Prostate gland (tissue), 2 donors: ENCODE results near the gene PDPK1. TPM values are rescaled to one million over a fixed set of nuclear protein-coding genes. Genes with fewer than 3 reads are reported as not detected.
A peak's percentile ranks its signal among the peaks of the same experiment; 100 is the strongest.
"Not testable (repeated sequence)": the region's sequence is repeated elsewhere in the genome, so short reads cannot be mapped to it uniquely, and the experiment has no call there.

ENCODE experiments used
- DNase-seq: peaks from one replicate; pipeline ENCODE4 v3.0.0-alpha.2; 2019; ENCODE audit warnings: low spot score
- H3K27ac ChIP-seq, 2 donors: fragments of 200-600 bp; sonication (generic); 2 replicates each; pipeline ENCODE4 v1.5.1; 2017 to 2019
- H3K27me3 ChIP-seq: fragments of 200-600 bp; sonication (generic); replicated peaks from 2 replicates; pipeline ENCODE4 v1.5.1; 2019; ENCODE audit not compliant: insufficient read depth
- H3K36me3 ChIP-seq, 2 donors: fragments of 200-600 bp; sonication (generic); 1 replicate in 1 of 2; 2 replicates in 1 of 2; pipeline versions ENCODE4 v1.5.1 to v1.8.1; 2017 to 2019
- H3K4me1 ChIP-seq: fragments of 200-600 bp; sonication (generic); replicated peaks from 2 replicates; pipeline ENCODE4 v1.5.1; 2019
- H3K4me3 ChIP-seq, 2 donors: fragments of 200-600 bp; sonication (generic); 2 replicates each; pipeline ENCODE4 v1.5.1; 2017 to 2019
- H3K9me3 ChIP-seq: fragments of 200-600 bp; sonication (generic); 2 replicates; pipeline ENCODE4 v1.5.1; 2017
- CTCF ChIP-seq, 4 experiments: fragments of 200-600 bp in 2 of 4; fragments of 450-650 bp in 2 of 4; sonication (generic) in 2 of 4; IDR thresholded peaks; 1 replicate in 3 of 4; 2 replicates in 1 of 4; pipeline ENCODE4 v1.5.1; 2016 to 2019; ENCODE audit warnings: antibody characterized with exemption in 4 of 4, mild to moderate bottlenecking in 2 of 4, moderate library complexity in 2 of 4
- POLR2A ChIP-seq: fragments of 450-650 bp; IDR thresholded peaks from one replicate; pipeline ENCODE4 v1.6.1; 2016; ENCODE audit warnings: antibody characterized with exemption, mild to moderate bottlenecking
- POLR2AphosphoS5 ChIP-seq: sonication (generic); formaldehyde crosslinking; IDR thresholded peaks from one replicate; pipeline ENCODE4 v1.6.1; 2017; ENCODE audit warnings: antibody characterized with exemption
- WGBS: methylation state at CpG from one replicate; pipeline ENCODE4 v1.1.5; 2018; 5-methylcytosine and 5-hydroxymethylcytosine counted together
- intact Hi-C: fragments of 100-400 bp; cut with DNase I; formaldehyde crosslinking; loops from one replicate; pipeline ENCODE4 v1.14.2; 2022
- total RNA-seq, 2 donors: library from RNA; depleted of rRNA; stranded (reverse); fragments of >200 nt; gene quantifications; one replicate each; pipeline ENCODE4 v1.1.0, GENCODE V29; 2016

Gene PDPK1
- total RNA-seq, 2 donors from 2014 or later: 33.1 to 73.2 TPM

GRCh38 chr16:2611499-2611862 lies 73.7 kb downstream of the PDPK1 start:
- no peaks in the 10 kb centered on the region for H3K27me3 ChIP-seq
- intact Hi-C loops: no loop called here
- no peak overlapping the region for H3K27ac ChIP-seq
- no peaks in the 10 kb centered on the region for H3K4me1 ChIP-seq
- no peaks in the 10 kb centered on the region for H3K36me3 ChIP-seq
- WGBS: 91% methylated on average over 10 of the region's 12 CpGs
- no peak for TF ChIP-seq POLR2A
- no peak for TF ChIP-seq CTCF (IDR thresholded peaks at IDR 0.05)
- no peak for TF ChIP-seq POLR2AphosphoS5
- no peak overlapping the region for H3K4me3 ChIP-seq
- H3K9me3 ChIP-seq: no peaks in the 10 kb centered on the region
- no peak for DNase-seq

GRCh38 chr16:2611877-2612276 lies 74.1 kb downstream of the PDPK1 start:
- H3K36me3 ChIP-seq, H3K4me1 ChIP-seq, DNase-seq, H3K27ac ChIP-seq, H3K4me3 ChIP-seq, intact Hi-C loops, H3K9me3 ChIP-seq, H3K27me3 ChIP-seq: not testable (repeated sequence)
- no CpG with 5 or more reads among the region's 17 CpGs for WGBS

GRCh38 chr16:2613251-2613650 lies 75.4 kb downstream of the PDPK1 start:
- DNase-seq, H3K27me3 ChIP-seq, H3K36me3 ChIP-seq, intact Hi-C loops, H3K27ac ChIP-seq, H3K4me1 ChIP-seq, H3K4me3 ChIP-seq, H3K9me3 ChIP-seq: not testable (repeated sequence)
- 95% methylated on average over 10 of the region's 19 CpGs for WGBS

GRCh38 chr16:2614761-2615191 lies 77.0 kb downstream of the PDPK1 start:
- TF ChIP-seq POLR2AphosphoS5 (no peak), POLR2A (no peak), CTCF (IDR thresholded peaks at IDR 0.05) (no peak)
- H3K27me3 ChIP-seq: no peaks in the 10 kb centered on the region
- H3K4me3 ChIP-seq: no peak overlapping the region
- intact Hi-C loops: no loop called here
- H3K27ac ChIP-seq: no peak overlapping the region
- no peaks in the 10 kb centered on the region for H3K4me1 ChIP-seq
- no peaks in the 10 kb centered on the region for H3K9me3 ChIP-seq
- 91% methylated on average over 11 of the region's 15 CpGs for WGBS
- no peaks in the 10 kb centered on the region for H3K36me3 ChIP-seq
- peak; percentile 3 for DNase-seq

- DNase-seq, H3K36me3 ChIP-seq, intact Hi-C loops, H3K27ac ChIP-seq, H3K4me3 ChIP-seq, H3K9me3 ChIP-seq, H3K27me3 ChIP-seq, H3K4me1 ChIP-seq: not testable (repeated sequence)
- no CpG with 5 or more reads among the region's 20 CpGs for WGBS
Measured at GRCh38 chr16:2618964-2619363, 81.1 kb downstream of the PDPK1 start.

- intact Hi-C loops, H3K9me3 ChIP-seq, H3K27me3 ChIP-seq, H3K4me3 ChIP-seq, H3K4me1 ChIP-seq, H3K36me3 ChIP-seq, H3K27ac ChIP-seq: not testable (repeated sequence)
- peak; percentile 2 for DNase-seq
- 43% methylated on average over 5 of the region's 12 CpGs for WGBS
Measured at GRCh38 chr16:2619628-2620027, 81.8 kb downstream of the PDPK1 start.

GRCh38 chr16:2620870-2621269 lies 83.0 kb downstream of the PDPK1 start:
- H3K27ac ChIP-seq, H3K4me3 ChIP-seq, DNase-seq, H3K4me1 ChIP-seq, intact Hi-C loops, H3K27me3 ChIP-seq, H3K36me3 ChIP-seq, H3K9me3 ChIP-seq: not testable (repeated sequence)
- no CpG with 5 or more reads among the region's 15 CpGs for WGBS

- H3K27ac ChIP-seq, H3K27me3 ChIP-seq, DNase-seq, H3K36me3 ChIP-seq, H3K9me3 ChIP-seq, intact Hi-C loops, H3K4me1 ChIP-seq, H3K4me3 ChIP-seq: not testable (repeated sequence)
- no CpG with 5 or more reads among the region's 8 CpGs for WGBS
Measured at GRCh38 chr16:2621395-2621794, 83.6 kb downstream of the PDPK1 start.

- DNase-seq, intact Hi-C loops, H3K36me3 ChIP-seq, H3K4me3 ChIP-seq, H3K27me3 ChIP-seq, H3K9me3 ChIP-seq, H3K27ac ChIP-seq, H3K4me1 ChIP-seq: not testable (repeated sequence)
- WGBS: no CpG with 5 or more reads among the region's 6 CpGs
Measured at GRCh38 chr16:2627075-2627474, 89.3 kb downstream of the PDPK1 start.

- no CpG with 5 or more reads among the region's 11 CpGs for WGBS
- H3K27ac ChIP-seq, H3K36me3 ChIP-seq, H3K9me3 ChIP-seq, intact Hi-C loops, H3K27me3 ChIP-seq, H3K4me3 ChIP-seq, DNase-seq, H3K4me1 ChIP-seq: not testable (repeated sequence)
Measured at GRCh38 chr16:2631203-2631602, 93.4 kb downstream of the PDPK1 start.

GRCh38 chr16:2632291-2632690 lies 94.5 kb downstream of the PDPK1 start:
- WGBS: no CpG with 5 or more reads among the region's 7 CpGs
- intact Hi-C loops: not testable (repeated sequence)

More at GRCh38 chr16:2632291-2632690, 94.5 kb downstream of the PDPK1 start:
- not testable (repeated sequence) for H3K27me3 ChIP-seq, DNase-seq, H3K36me3 ChIP-seq, H3K4me1 ChIP-seq, H3K27ac ChIP-seq, H3K9me3 ChIP-seq, H3K4me3 ChIP-seq
